Pons (tissue), 1 donor: ENCODE data around the gene TCF4.

Source experiments
- DNase-seq: peaks from one replicate; pipeline ENCODE4 v3.0.0-alpha.2; 2016; ENCODE audit warnings: low spot score

TCF4 gene

GRCh38 chr18:55179835-55180234 lies 408.2 kb downstream of the TCF4 start:
- DNase-seq, result no peak

- DNase-seq, result no peak
Observed at GRCh38 chr18:55179425-55179824, 408.6 kb downstream of the TCF4 start.

GRCh38 chr18:55173291-55173690 lies 414.7 kb downstream of the TCF4 start:
- no peak for DNase-seq
